A673 (cell line): ENCODE results near the gene ARHGAP1. TPM values are rescaled to one million over a fixed set of nuclear protein-coding genes. Genes with fewer than 3 reads are reported as not detected.

Source experiments
- BruUV-seq: library from RNA; stranded (reverse); fragments of 400-500 nt; replicated peaks from 2 replicates; lab custom pipeline; 2021; lab: Mats Ljungman, UMichigan
- CTCF ChIA-PET: fragments of 300-600 bp; sonication (Branson Sonifier 250); formaldehyde crosslinking; loops from one replicate; lab custom pipeline; 2022; ENCODE audit warnings: antibody characterized with exemption; lab: Charles Lee
- POLR2A ChIA-PET: fragments of 300-600 bp; sonication (Branson Sonifier 250); formaldehyde crosslinking; loops from one replicate; lab custom pipeline; 2022; ENCODE audit warnings: antibody characterized with exemption; ENCODE audit not compliant: low non-redundant PET; lab: Charles Lee
- DNase-seq: peaks from one replicate; pipeline ENCODE4 v3.0.0-alpha.2; 2015; ENCODE audit warnings: low spot score
- H3K27ac ChIP-seq: fragments of 200-600 bp; sonication (generic); 2 replicates; pipeline ENCODE4 v1.5.1; 2016; ENCODE audit warnings: mixed run types, low read depth, mild to moderate bottlenecking, mixed read lengths, antibody characterized with exemption, low read length; ENCODE audit not compliant: poor library complexity, severe bottlenecking
- H3K27me3 ChIP-seq: fragments of 200-600 bp; sonication (generic); replicated peaks from 2 replicates; pipeline ENCODE4 v1.6.1; 2017; ENCODE audit warnings: mixed run types, low read depth, mild to moderate bottlenecking, mixed read lengths, antibody characterized with exemption, low read length; ENCODE audit not compliant: insufficient read depth, poor library complexity
- H3K36me3 ChIP-seq: fragments of 200-600 bp; sonication (generic); 2 replicates; pipeline ENCODE4 v1.6.1; 2016; ENCODE audit warnings: mixed run types, mild to moderate bottlenecking, mixed read lengths, antibody characterized with exemption, low read length; ENCODE audit not compliant: insufficient read depth, poor library complexity, severe bottlenecking
- H3K4me1 ChIP-seq: fragments of 200-600 bp; sonication (generic); 2 replicates; pipeline ENCODE4 v1.6.1; 2017; ENCODE audit warnings: mixed run types, mild to moderate bottlenecking, mixed read lengths, antibody characterized with exemption, low read length; ENCODE audit not compliant: insufficient read depth, poor library complexity, severe bottlenecking
- H3K4me3 ChIP-seq: fragments of 200-600 bp; sonication (generic); 2 replicates; pipeline ENCODE4 v1.5.1; 2016; ENCODE audit warnings: low read depth, mixed run types, mild to moderate bottlenecking, mixed read lengths, low read length; ENCODE audit not compliant: poor library complexity, severe bottlenecking
- H3K9me3 ChIP-seq: fragments of 200-600 bp; sonication (generic); 2 replicates; pipeline ENCODE4 v1.6.1; 2016; ENCODE audit warnings: mixed run types, low read depth, mild to moderate bottlenecking, mixed read lengths, antibody characterized with exemption, low read length; ENCODE audit not compliant: poor library complexity, severe bottlenecking
- CTCF ChIP-seq: fragments of 300-800, 200-600 bp; sonication (generic); conservative IDR thresholded peaks from 2 replicates; pipeline ENCODE4 v1.5.1; 2017; ENCODE audit warnings: low read depth, mild to moderate bottlenecking, antibody characterized with exemption, low read length, moderate library complexity, mixed read lengths
- EZH2 ChIP-seq: fragments of 200-600 bp; sonication (generic); IDR thresholded peaks from 2 replicates; pipeline ENCODE4 v1.6.1; 2017; ENCODE audit warnings: borderline replicate concordance, low read depth, mild to moderate bottlenecking, mixed read lengths, antibody characterized with exemption, low read length; ENCODE audit not compliant: poor library complexity, severe bottlenecking
- intact Hi-C: fragments of 100-400 bp; cut with micrococcal nuclease; formaldehyde crosslinking; loops from one replicate; pipeline ENCODE4 v1.10.0; 2022; ENCODE audit not compliant: unreplicated experiment
- total RNA-seq: library from RNA; stranded (reverse); gene quantifications from 2 replicates; pipeline ENCODE4 v1.2.3, GENCODE V29; 2021

Gene ARHGAP1
- total RNA-seq, 1 experiment from 2014 or later, result 89.3 TPM

- no peaks in the 10 kb centered on the region for H3K4me1 ChIP-seq
- no peaks in the 10 kb centered on the region for H3K9me3 ChIP-seq
- DNase-seq, result no peak
- TF ChIP-seq EZH2 (no peak), CTCF (no peak)
- H3K36me3 ChIP-seq, result peaks cover 46% of the 10 kb centered on the region
- intact Hi-C loops, result no loop called here
- ChIA-PET POLR2A (no interaction called here), CTCF (no interaction called here)
- H3K27ac ChIP-seq, result peak overlapping the region; percentile 12
- no peak overlapping the region for H3K4me3 ChIP-seq
- H3K27me3 ChIP-seq, result no peaks in the 10 kb centered on the region
- TSS peak; percentile 71 for BruUV-seq
Observed at GRCh38 chr11:46677169-46677568, 23.2 kb downstream of the ARHGAP1 start.

- H3K36me3 ChIP-seq, result peaks cover 49% of the 10 kb centered on the region
- intact Hi-C loops, result no loop called here
- no TSS peak for BruUV-seq
- H3K27me3 ChIP-seq, result no peaks in the 10 kb centered on the region
- H3K27ac ChIP-seq, result peak overlapping the region; percentile 12
- no peak for DNase-seq
- H3K4me1 ChIP-seq, result no peaks in the 10 kb centered on the region
- TF ChIP-seq CTCF (no peak), EZH2 (no peak)
- POLR2A ChIA-PET, result no interaction called here
- no peaks in the 10 kb centered on the region for H3K9me3 ChIP-seq
- H3K4me3 ChIP-seq, result no peak overlapping the region
- CTCF ChIA-PET, result interaction anchor here (0.6 kb wide), 1 partner anchor 133 kb away, joined by 3 read pairs; no protein-coding TSS in a partner anchor
Observed at GRCh38 chr11:46676436-46677158, 23.8 kb downstream of the ARHGAP1 start.

GRCh38 chr11:46675949-46676348, 24.5 kb downstream of the ARHGAP1 start:
- no peak overlapping the region for H3K4me3 ChIP-seq
- H3K4me1 ChIP-seq, result no peaks in the 10 kb centered on the region
- BruUV-seq, result no TSS peak
- H3K36me3 ChIP-seq, result peaks cover 49% of the 10 kb centered on the region
- no peaks in the 10 kb centered on the region for H3K9me3 ChIP-seq
- intact Hi-C loops, result no loop called here
- CTCF ChIA-PET, result interaction anchor here (0.6 kb wide), 1 partner anchor 133 kb away, joined by 3 read pairs; no protein-coding TSS in a partner anchor
- H3K27ac ChIP-seq, result peak overlapping the region; percentile 28
- TF ChIP-seq EZH2 (no peak), CTCF (no peak)
- no peaks in the 10 kb centered on the region for H3K27me3 ChIP-seq
- DNase-seq, result no peak
- POLR2A ChIA-PET, result no interaction called here
